ENCODE results near the gene MBOAT1.

The MBOAT1 gene

GRCh38 chr6:20086992-20087391 lies 125.3 kb downstream of the MBOAT1 start:
- no peak for TF ChIP-seq CTCF (conservative IDR thresholded peaks at IDR 0.05; ENCODE audit: low read length)
- H3K4me3 ChIP-seq (ENCODE audit: low read length) = no peak overlapping the region
- no peak for DNase-seq (ENCODE audit: low read depth)

- H3K4me3 ChIP-seq (ENCODE audit: low read length) = no peak overlapping the region
- no peak for TF ChIP-seq CTCF (conservative IDR thresholded peaks at IDR 0.05; ENCODE audit: low read length)
- no peak for DNase-seq (ENCODE audit: low read depth)
Measured at GRCh38 chr6:20085817-20086216, 126.5 kb downstream of the MBOAT1 start.

DNA sequence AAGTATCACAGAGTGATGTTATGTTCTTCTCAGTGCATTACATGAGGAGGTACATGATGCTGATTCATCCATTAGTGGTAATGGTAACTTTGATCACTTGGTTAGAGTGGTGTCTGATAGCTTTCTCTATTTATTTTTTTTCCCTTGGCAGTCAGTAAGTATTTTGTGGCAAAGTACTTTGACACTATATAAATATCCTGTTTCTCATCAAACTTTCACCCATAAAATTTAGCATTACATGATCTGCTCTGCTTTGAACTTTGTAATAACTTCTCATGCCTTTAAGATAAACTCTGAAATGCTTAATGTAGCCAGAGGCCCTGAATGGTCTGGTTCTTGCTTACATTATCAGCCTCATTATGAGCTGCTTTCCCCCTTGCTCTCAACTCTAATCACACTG lies 127.9 kb downstream of the MBOAT1 start:
- TF ChIP-seq CTCF (conservative IDR thresholded peaks at IDR 0.05; ENCODE audit: low read length) = no peak
- no peak overlapping the region for H3K4me3 ChIP-seq (ENCODE audit: low read length)
- no peak for DNase-seq (ENCODE audit: low read depth)

DNA sequence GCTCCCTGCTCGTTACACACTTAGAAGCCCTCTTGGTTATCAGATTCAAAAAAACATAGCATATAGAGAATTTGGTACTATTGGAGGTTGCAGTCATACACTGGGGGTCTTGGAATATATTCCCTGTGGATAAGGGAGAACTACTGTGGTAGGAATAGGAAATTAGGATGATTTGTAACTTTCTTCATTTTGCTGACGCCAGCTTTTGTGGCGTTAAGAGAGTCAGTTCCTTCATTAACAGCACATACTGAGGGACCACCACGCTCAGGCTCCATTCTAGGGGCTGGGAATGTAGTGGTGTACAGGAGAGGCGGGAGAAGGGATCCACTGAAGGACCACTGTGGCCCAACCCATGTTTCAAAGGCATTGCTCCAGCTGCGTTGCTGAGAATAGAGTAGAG lies 140.3 kb downstream of the MBOAT1 start:
- no peak overlapping the region for H3K4me3 ChIP-seq (ENCODE audit: low read length)
- no peak for DNase-seq (ENCODE audit: low read depth)
- TF ChIP-seq CTCF (conservative IDR thresholded peaks at IDR 0.05; ENCODE audit: low read length) = no peak

DNA sequence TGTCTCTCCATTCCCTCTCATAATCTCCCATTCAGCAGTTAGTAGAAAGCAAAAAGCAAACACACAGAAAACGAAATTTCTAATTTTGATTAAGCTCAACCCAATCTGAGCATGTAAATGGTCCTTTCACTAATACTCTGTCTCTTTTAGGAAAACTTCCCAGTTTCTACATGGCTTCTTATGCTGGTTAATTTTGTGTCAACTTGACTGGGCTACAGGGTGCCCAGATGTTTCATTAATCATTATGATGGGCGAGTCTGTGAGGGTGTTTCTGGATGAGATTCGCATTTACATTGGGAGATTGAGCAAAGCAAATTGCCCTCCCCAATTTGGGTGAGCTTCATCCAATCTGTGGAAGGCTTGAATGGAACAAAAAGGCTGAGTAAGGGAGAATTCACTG lies 142.2 kb downstream of the MBOAT1 start:
- TF ChIP-seq CTCF (conservative IDR thresholded peaks at IDR 0.05; ENCODE audit: low read length) = no peak
- no peak for DNase-seq (ENCODE audit: low read depth)
- H3K4me3 ChIP-seq (ENCODE audit: low read length) = no peak overlapping the region

GRCh38 chr6:20069021-20069522 lies 143.2 kb downstream of the MBOAT1 start:
- no peak overlapping the region for H3K4me3 ChIP-seq (ENCODE audit: low read length)
- no peak for DNase-seq (ENCODE audit: low read depth)
- no peak for TF ChIP-seq CTCF (conservative IDR thresholded peaks at IDR 0.05; ENCODE audit: low read length)

DNA sequence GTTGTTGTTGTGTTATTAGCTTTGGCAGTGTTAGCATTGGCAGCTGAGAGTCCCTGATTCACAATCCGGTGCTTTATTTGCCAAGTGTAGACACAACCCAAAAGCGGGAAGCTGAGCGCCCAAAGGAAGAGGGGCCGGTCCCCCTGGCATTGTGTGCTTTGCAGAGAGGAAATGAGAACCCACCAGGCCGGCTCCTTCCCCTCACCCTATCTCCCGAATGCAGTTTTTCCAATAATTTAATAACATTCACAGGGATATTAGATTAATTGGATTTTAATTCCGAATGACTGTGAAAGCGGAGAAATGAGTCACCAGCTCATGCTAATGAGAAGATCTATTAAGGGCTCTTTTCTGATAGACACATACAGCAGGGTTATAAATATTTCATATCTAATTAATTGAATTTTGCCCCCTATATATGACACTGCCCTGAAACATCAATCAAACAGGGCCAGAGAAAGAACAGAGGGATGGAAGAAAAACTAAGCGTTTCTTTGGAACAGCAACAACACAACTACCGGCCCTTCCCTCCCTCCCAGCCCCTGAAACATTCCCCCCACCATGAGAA lies 143.8 kb downstream of the MBOAT1 start:
- no peak for TF ChIP-seq CTCF (conservative IDR thresholded peaks at IDR 0.05; ENCODE audit: low read length)
- no peak overlapping the region for H3K4me3 ChIP-seq (ENCODE audit: low read length)
- no peak for DNase-seq (ENCODE audit: low read depth)
